ENCODE data around the gene B4GALT5. TPM values are rescaled to one million over a fixed set of nuclear protein-coding genes. Genes with fewer than 3 reads are reported as not detected.
A peak's percentile ranks its signal among the peaks of the same experiment; 100 is the strongest.

Gene B4GALT5
- total RNA-seq, 1 donor from 2014 or later = 47.9 TPM

- peaks cover 46% of the 10 kb centered on the region for H3K4me1 Mint-ChIP-seq (ENCODE audit: unreplicated experiment)
- H3K36me3 Mint-ChIP-seq = no peaks in the 10 kb centered on the region
- no peaks in the 10 kb centered on the region for H3K27me3 Mint-ChIP-seq
- peak overlapping the region; percentile 56 for H3K27ac Mint-ChIP-seq
- TF ChIP-seq CTCF (conservative IDR thresholded peaks at IDR 0.05) = no peak
- H3K4me3 Mint-ChIP-seq = no peak overlapping the region
- no peak for DNase-seq (ENCODE audit: extremely low spot score, unreplicated experiment)
- no peaks in the 10 kb centered on the region for H3K9me3 Mint-ChIP-seq
Observed at GRCh38 chr20:49594931-49595315, 118.8 kb downstream of the B4GALT5 start.

- no peaks in the 10 kb centered on the region for H3K9me3 Mint-ChIP-seq
- peak overlapping the region; percentile 73 for H3K4me3 Mint-ChIP-seq
- H3K27me3 Mint-ChIP-seq = no peaks in the 10 kb centered on the region
- no peak for TF ChIP-seq CTCF (conservative IDR thresholded peaks at IDR 0.05)
- H3K4me1 Mint-ChIP-seq (ENCODE audit: unreplicated experiment) = peaks cover 48% of the 10 kb centered on the region
- H3K27ac Mint-ChIP-seq = peak overlapping the region; percentile 95
- DNase-seq (ENCODE audit: extremely low spot score, unreplicated experiment) = no peak
- H3K36me3 Mint-ChIP-seq = no peaks in the 10 kb centered on the region
Observed at GRCh38 chr20:49594143-49594930, 119.3 kb downstream of the B4GALT5 start.

- Mint-ChIP-seq H3K27me3 (no peaks in the 10 kb centered on the region), H3K27ac (peak overlapping the region; percentile 95), H3K4me3 (peak overlapping the region; percentile 73), H3K36me3 (no peaks in the 10 kb centered on the region), H3K9me3 (no peaks in the 10 kb centered on the region), H3K4me1 (ENCODE audit: unreplicated experiment) (peaks cover 51% of the 10 kb centered on the region)
- TF ChIP-seq CTCF (conservative IDR thresholded peaks at IDR 0.05) = no peak
- DNase-seq (ENCODE audit: extremely low spot score, unreplicated experiment) = no peak
Observed at GRCh38 chr20:49593466-49594142, 120.1 kb downstream of the B4GALT5 start.

- Mint-ChIP-seq H3K27ac (peak overlapping the region; percentile 67), H3K9me3 (no peaks in the 10 kb centered on the region), H3K4me3 (no peak overlapping the region), H3K27me3 (no peaks in the 10 kb centered on the region), H3K4me1 (ENCODE audit: unreplicated experiment) (peaks cover 64% of the 10 kb centered on the region), H3K36me3 (no peaks in the 10 kb centered on the region)
- no peak for TF ChIP-seq CTCF (conservative IDR thresholded peaks at IDR 0.05)
- no peak for DNase-seq (ENCODE audit: extremely low spot score, unreplicated experiment)
Observed at GRCh38 chr20:49592120-49592519, 121.6 kb downstream of the B4GALT5 start.

GRCh38 chr20:49591217-49591865, 122.3 kb downstream of the B4GALT5 start:
- Mint-ChIP-seq H3K36me3 (no peaks in the 10 kb centered on the region), H3K9me3 (no peaks in the 10 kb centered on the region), H3K4me3 (peak overlapping the region; percentile 36), H3K27me3 (no peaks in the 10 kb centered on the region), H3K27ac (peak overlapping the region; percentile 84), H3K4me1 (ENCODE audit: unreplicated experiment) (peaks cover 64% of the 10 kb centered on the region)
- DNase-seq (ENCODE audit: extremely low spot score, unreplicated experiment) = no peak
- no peak for TF ChIP-seq CTCF (conservative IDR thresholded peaks at IDR 0.05)

Data from type B pancreatic cell (in vitro differentiated cells).